DND-41 (cell line): Measurements from ENCODE around the gene RPL27A.
A peak's percentile ranks its signal among the peaks of the same experiment; 100 is the strongest.

Source experiments
- ATAC-seq: fragments of 200-7000 bp; cut with Tn5 transposase; 3 replicates; pipeline ENCODE4 v1.9.1; 2021; ENCODE audit warnings: low read depth; ENCODE audit not compliant: insufficient read depth
- DNase-seq: peaks from one replicate; pipeline ENCODE4 v3.0.0-alpha.2; 2020
- H2AFZ ChIP-seq: 2 replicates; pipeline ENCODE4 v1.6.0; 2012; ENCODE audit warnings: low read depth, low read length
- H3K27ac ChIP-seq: 2 replicates; pipeline ENCODE4 v1.5.1; 2012; ENCODE audit warnings: low read length, inconsistent platforms
- H3K27me3 ChIP-seq: fragments of 200-600 bp; sonication (generic); 2 replicates; pipeline ENCODE4 v1.6.0; 2012; ENCODE audit warnings: low read length, mild to moderate bottlenecking, inconsistent platforms; ENCODE audit not compliant: insufficient read depth, poor library complexity
- H3K36me3 ChIP-seq: 2 replicates; pipeline ENCODE4 v1.5.1; 2012; ENCODE audit warnings: low read length, inconsistent platforms; ENCODE audit not compliant: insufficient read depth
- H3K4me1 ChIP-seq: 2 replicates; pipeline ENCODE4 v1.5.1; 2012; ENCODE audit warnings: mild to moderate bottlenecking, low read length; ENCODE audit not compliant: insufficient read depth
- H3K4me2 ChIP-seq: 2 replicates; pipeline ENCODE4 v1.6.0; 2012; ENCODE audit warnings: mild to moderate bottlenecking, moderate library complexity, low read length, inconsistent platforms; ENCODE audit not compliant: insufficient read depth
- H3K4me3 ChIP-seq, 2 experiments: fragments of 200-600 bp in 1 of 2; shearing (Covaris generic) in 1 of 2; 2 replicates each; pipeline ENCODE4 v1.5.1; 2012 to 2016; ENCODE audit warnings: inconsistent platforms in 2 of 2, low read length in 2 of 2, mild to moderate bottlenecking in 2 of 2, low read depth in 1 of 2, moderate library complexity in 1 of 2
- H3K79me2 ChIP-seq: 2 replicates; pipeline ENCODE4 v1.6.0; 2012; ENCODE audit warnings: low read length, inconsistent platforms; ENCODE audit not compliant: insufficient read depth
- H3K9ac ChIP-seq: 2 replicates; pipeline ENCODE4 v1.6.0; 2012; ENCODE audit warnings: low read depth, mild to moderate bottlenecking, inconsistent platforms, low read length, moderate library complexity
- H3K9me3 ChIP-seq: 2 replicates; pipeline ENCODE4 v1.5.1; 2012; ENCODE audit warnings: low read length, moderate library complexity, mild to moderate bottlenecking, inconsistent platforms; ENCODE audit not compliant: insufficient read depth, severe bottlenecking
- H4K20me1 ChIP-seq: 2 replicates; pipeline ENCODE4 v1.6.0; 2012; ENCODE audit warnings: low read length; ENCODE audit not compliant: insufficient read depth
- CTCF ChIP-seq: IDR thresholded peaks from 2 replicates; pipeline ENCODE4 v1.5.1; 2012; ENCODE audit warnings: borderline replicate concordance, low read length, moderate library complexity, mild to moderate bottlenecking; ENCODE audit not compliant: poor library complexity, severe bottlenecking; ENCODE audit errors: extremely low read depth
- EZH2 ChIP-seq: IDR thresholded peaks from 3 replicates; pipeline ENCODE4 v1.6.1; 2012; ENCODE audit warnings: borderline replicate concordance, low read depth, mild to moderate bottlenecking, moderate library complexity, low read length, inconsistent platforms; ENCODE audit not compliant: severe bottlenecking

Gene RPL27A

GRCh38 chr11:8676458-8676857 lies 6.1 kb upstream of the RPL27A start:
- DNase-seq = no peak
- Histone ChIP-seq H3K4me3 (no peak overlapping the region), H3K79me2 (peaks cover 2% of the 10 kb centered on the region), H2AFZ (no peak overlapping the region), H4K20me1 (no peaks in the 10 kb centered on the region), H3K9ac (no peak overlapping the region), H3K36me3 (peaks cover 34% of the 10 kb centered on the region), H3K27ac (no peak overlapping the region), H3K4me1 (peaks cover 3% of the 10 kb centered on the region), H3K4me2 (no peak overlapping the region), H3K9me3 (no peaks in the 10 kb centered on the region), H3K27me3 (no peaks in the 10 kb centered on the region)
- no peak for ATAC-seq
- no peak for TF ChIP-seq CTCF
- no peak for TF ChIP-seq EZH2

- no peaks in the 10 kb centered on the region for H3K27me3 ChIP-seq
- H4K20me1 ChIP-seq = peaks cover 13% of the 10 kb centered on the region
- no peak overlapping the region for H2AFZ ChIP-seq
- no peak overlapping the region for H3K9ac ChIP-seq
- H3K4me3 ChIP-seq = no peak overlapping the region
- H3K4me1 ChIP-seq = peaks cover 13% of the 10 kb centered on the region
- ATAC-seq = no peak
- TF ChIP-seq CTCF (no peak), EZH2 (no peak)
- no peak for DNase-seq
- peaks cover 37% of the 10 kb centered on the region for H3K36me3 ChIP-seq
- H3K27ac ChIP-seq = no peak overlapping the region
- no peak overlapping the region for H3K4me2 ChIP-seq
- H3K79me2 ChIP-seq = peaks cover 27% of the 10 kb centered on the region
- no peaks in the 10 kb centered on the region for H3K9me3 ChIP-seq
Observed at GRCh38 chr11:8679006-8679405, 3.6 kb upstream of the RPL27A start.

GRCh38 chr11:8681837-8682302 lies 722 bp upstream of the RPL27A start:
- TF ChIP-seq EZH2 = no peak
- no peak for TF ChIP-seq CTCF
- no peak for DNase-seq
- peak; percentile 0; the same call in 1 of the 3 replicates for ATAC-seq
- Histone ChIP-seq H3K9me3 (no peaks in the 10 kb centered on the region), H3K4me1 (peaks cover 42% of the 10 kb centered on the region), H3K79me2 (peaks cover 44% of the 10 kb centered on the region), H3K4me2 (peak overlapping the region; percentile 78), H3K9ac (peak overlapping the region; percentile 89), H3K36me3 (peaks cover 62% of the 10 kb centered on the region), H3K27me3 (no peaks in the 10 kb centered on the region), H2AFZ (peak overlapping the region; percentile 81), H3K4me3 (peak overlapping the region; percentile 80 to 82), H4K20me1 (peaks cover 29% of the 10 kb centered on the region), H3K27ac (peak overlapping the region; percentile 98)
